GM19468 (cell line): ENCODE measurements around the gene GPR156.
"Not testable (repeated sequence)": the region's sequence is repeated elsewhere in the genome, so short reads cannot be mapped to it uniquely, and the experiment has no call there.

Experiments
- ATAC-seq: cut with Tn5 transposase; IDR thresholded peaks from one replicate; pipeline ENCODE4 v1.9.1; 2021; ENCODE audit warnings: mild to moderate bottlenecking, moderate library complexity, moderate number of reproducible peaks; ENCODE audit not compliant: unreplicated experiment; ENCODE audit errors: extremely low read depth

Gene GPR156

GRCh38 chr3:120276767-120277166, 8.3 kb downstream of the GPR156 start:
- ATAC-seq = no peak

GRCh38 chr3:120275618-120276017, 9.4 kb downstream of the GPR156 start:
- no peak for ATAC-seq

GRCh38 chr3:120274739-120275167, 10.3 kb downstream of the GPR156 start:
- ATAC-seq = no peak

- ATAC-seq = no peak
These were observed 12.7 kb downstream of the GPR156 start for GRCh38 chr3:120272286-120272685.

- no peak for ATAC-seq
These were observed 19.0 kb downstream of the GPR156 start for GRCh38 chr3:120265989-120266388.

- ATAC-seq = no peak
These were observed 20.1 kb downstream of the GPR156 start for GRCh38 chr3:120264963-120265362.

- ATAC-seq = no peak
These were observed 21.2 kb downstream of the GPR156 start for GRCh38 chr3:120263792-120264191.

- ATAC-seq = no peak
These were observed 27.0 kb downstream of the GPR156 start for GRCh38 chr3:120258009-120258408.

- ATAC-seq = no peak
These were observed 39.6 kb downstream of the GPR156 start for GRCh38 chr3:120245386-120245785.

- ATAC-seq = no peak
These were observed 40.2 kb downstream of the GPR156 start for GRCh38 chr3:120244834-120245225.

GRCh38 chr3:120239644-120240043, 45.4 kb downstream of the GPR156 start:
- no peak for ATAC-seq

- ATAC-seq = no peak
These were observed 57.2 kb downstream of the GPR156 start for GRCh38 chr3:120227710-120228347.

GRCh38 chr3:120224237-120224636, 60.8 kb downstream of the GPR156 start:
- ATAC-seq = no peak

- ATAC-seq = no peak
These were observed 66.0 kb downstream of the GPR156 start for GRCh38 chr3:120218981-120219380.

GRCh38 chr3:120216633-120217032, 68.4 kb downstream of the GPR156 start:
- ATAC-seq = not testable (repeated sequence)

- ATAC-seq = no peak
These were observed 70.8 kb downstream of the GPR156 start for GRCh38 chr3:120214176-120214575.

- no peak for ATAC-seq
These were observed 72.5 kb downstream of the GPR156 start for GRCh38 chr3:120212505-120212904.

GRCh38 chr3:120209425-120209824, 75.6 kb downstream of the GPR156 start:
- no peak for ATAC-seq

- no peak for ATAC-seq
These were observed 80.7 kb downstream of the GPR156 start for GRCh38 chr3:120204338-120204737.

- ATAC-seq = no peak
These were observed 81.4 kb downstream of the GPR156 start for GRCh38 chr3:120203621-120204020.

GRCh38 chr3:120203016-120203415, 82.0 kb downstream of the GPR156 start:
- ATAC-seq = no peak

GRCh38 chr3:120202363-120202762, 82.7 kb downstream of the GPR156 start:
- no peak for ATAC-seq
